MM.1S (cell line): ENCODE data around the gene TOX2.

Experiments used
- DNase-seq: peaks from one replicate; pipeline ENCODE4 v3.0.0-alpha.2; 2015
- H2AFZ ChIP-seq: fragments of 300-600 bp; sonication (generic); 2 replicates; pipeline ENCODE4 v1.6.0; 2016; ENCODE audit warnings: antibody characterized with exemption, low read length
- H3F3A ChIP-seq: fragments of 300-600 bp; sonication (generic); 2 replicates; pipeline ENCODE4 v1.6.1; 2016; ENCODE audit warnings: mild to moderate bottlenecking, antibody characterized with exemption, low read length, moderate library complexity, mixed read lengths; ENCODE audit not compliant: insufficient read depth
- H3K27ac ChIP-seq: fragments of 300-600 bp; sonication (generic); 2 replicates; pipeline ENCODE4 v1.5.1; 2016; ENCODE audit warnings: mild to moderate bottlenecking, low read length
- H3K27me3 ChIP-seq: fragments of 300-600 bp; sonication (generic); replicated peaks from 2 replicates; pipeline ENCODE4 v1.6.0; 2016; ENCODE audit warnings: low read length; ENCODE audit not compliant: insufficient read depth
- H3K36me3 ChIP-seq: fragments of 300-600 bp; sonication (generic); replicated peaks from 2 replicates; pipeline ENCODE4 v1.6.1; 2016; ENCODE audit warnings: mild to moderate bottlenecking, low read length, mixed read lengths; ENCODE audit not compliant: insufficient read depth
- H3K4me1 ChIP-seq: fragments of 300-600 bp; sonication (generic); 2 replicates; pipeline ENCODE4 v1.6.1; 2016; ENCODE audit warnings: low read length, mixed read lengths
- H3K4me2 ChIP-seq: fragments of 300-600 bp; sonication (generic); 2 replicates; pipeline ENCODE4 v1.6.0; 2016; ENCODE audit warnings: low read depth, low read length
- H3K4me3 ChIP-seq: fragments of 300-600 bp; sonication (generic); 2 replicates; pipeline ENCODE4 v1.5.1; 2016; ENCODE audit warnings: low read length, mixed read lengths
- H3K79me2 ChIP-seq: fragments of 300-600 bp; sonication (generic); 2 replicates; pipeline ENCODE4 v1.6.1; 2016; ENCODE audit warnings: mixed run types, low read length, mixed read lengths
- H3K9ac ChIP-seq: fragments of 300-600 bp; sonication (generic); 2 replicates; pipeline ENCODE4 v1.6.1; 2016; ENCODE audit warnings: low read length, mixed read lengths
- H3K9me2 ChIP-seq: fragments of 300-600 bp; sonication (generic); replicated peaks from 2 replicates; pipeline ENCODE4 v1.6.1; 2016; ENCODE audit warnings: mild to moderate bottlenecking, low read length, mixed read lengths; ENCODE audit not compliant: insufficient read depth
- H3K9me3 ChIP-seq: fragments of 300-600 bp; sonication (generic); replicated peaks from 2 replicates; pipeline ENCODE4 v1.6.1; 2016; ENCODE audit warnings: mild to moderate bottlenecking, low read length, mixed read lengths; ENCODE audit not compliant: insufficient read depth
- H4K20me1 ChIP-seq: fragments of 300-600 bp; sonication (generic); 2 replicates; pipeline ENCODE4 v1.6.1; 2016; ENCODE audit warnings: mild to moderate bottlenecking, low read length, moderate library complexity, mixed read lengths; ENCODE audit not compliant: insufficient read depth
- EZH2 ChIP-seq: fragments of 300-600 bp; sonication (generic); optimal IDR thresholded peaks from 2 replicates; pipeline ENCODE3; 2017; ENCODE audit warnings: low read depth, mild to moderate bottlenecking, antibody characterized with exemption, low read length, mixed read lengths
- EZH2phosphoT487 ChIP-seq: fragments of 300-600 bp; sonication (generic); IDR thresholded peaks from 2 replicates; pipeline ENCODE4 v1.6.1; 2018; ENCODE audit warnings: antibody characterized with exemption, low read length
- TF ChIP-seq, protein P1 (sequence below): fragments of 300-600 bp; sonication (generic); IDR thresholded peaks from 2 replicates; pipeline ENCODE4 v1.5.1; 2016; ENCODE audit warnings: antibody characterized with exemption, low read length, mixed read lengths

TOX2 gene

DNA sequence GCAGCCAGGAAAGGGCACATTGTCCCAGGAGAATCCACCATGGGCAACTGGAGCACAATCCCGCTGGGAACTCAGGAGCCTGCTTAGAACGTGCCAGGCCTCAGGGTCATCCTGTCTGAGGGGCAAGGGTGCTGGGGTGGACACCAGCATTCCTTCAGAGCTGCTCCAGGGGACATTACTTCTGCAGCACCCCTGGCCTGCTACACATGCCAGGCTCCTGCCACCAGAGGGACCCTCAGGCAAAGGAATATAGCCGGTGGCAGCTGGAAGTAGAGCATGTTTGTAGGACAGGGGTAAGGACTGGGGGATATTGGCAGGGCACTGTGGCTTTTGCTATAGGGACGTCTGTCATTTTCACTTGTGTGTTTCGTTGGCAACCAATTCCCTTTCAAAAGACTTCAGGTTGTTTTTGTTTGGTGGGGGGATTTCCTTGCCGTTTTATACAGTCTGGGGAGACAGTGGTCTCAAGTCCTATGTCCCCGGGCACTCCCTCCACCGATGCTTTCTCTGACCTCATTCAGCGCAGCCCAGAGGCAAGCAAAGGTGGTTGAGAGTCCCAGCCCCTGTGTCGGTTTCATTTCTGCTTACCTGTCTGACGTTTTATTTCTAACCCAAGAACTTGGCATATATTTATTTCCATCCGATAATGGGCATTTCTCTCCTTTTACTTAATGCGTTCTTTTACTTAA, 141.5 kb downstream of the TOX2 start:
- Histone ChIP-seq H3K9ac (peak overlapping the region; percentile 35; the same call in 1 of the 2 replicates), H3F3A (no peaks in the 10 kb centered on the region), H3K9me2 (no peaks in the 10 kb centered on the region), H3K27ac (peak overlapping the region; percentile 49; the same call in 1 of the 2 replicates), H3K9me3 (no peaks in the 10 kb centered on the region), H3K79me2 (no peaks in the 10 kb centered on the region), H3K36me3 (0 out of 2 replicates have a peak, but pooled peaks cover 3% of the 10 kb centered on the region), H3K4me2 (peak overlapping the region; percentile 10), H2AFZ (no peak overlapping the region), H3K4me3 (no peak overlapping the region), H3K27me3 (no peaks in the 10 kb centered on the region), H3K4me1 (0 out of 2 replicates have a peak, but pooled peaks cover 9% of the 10 kb centered on the region), H4K20me1 (no peaks in the 10 kb centered on the region)
- peak; percentile 56 for DNase-seq
- TF ChIP-seq, protein P1, sequence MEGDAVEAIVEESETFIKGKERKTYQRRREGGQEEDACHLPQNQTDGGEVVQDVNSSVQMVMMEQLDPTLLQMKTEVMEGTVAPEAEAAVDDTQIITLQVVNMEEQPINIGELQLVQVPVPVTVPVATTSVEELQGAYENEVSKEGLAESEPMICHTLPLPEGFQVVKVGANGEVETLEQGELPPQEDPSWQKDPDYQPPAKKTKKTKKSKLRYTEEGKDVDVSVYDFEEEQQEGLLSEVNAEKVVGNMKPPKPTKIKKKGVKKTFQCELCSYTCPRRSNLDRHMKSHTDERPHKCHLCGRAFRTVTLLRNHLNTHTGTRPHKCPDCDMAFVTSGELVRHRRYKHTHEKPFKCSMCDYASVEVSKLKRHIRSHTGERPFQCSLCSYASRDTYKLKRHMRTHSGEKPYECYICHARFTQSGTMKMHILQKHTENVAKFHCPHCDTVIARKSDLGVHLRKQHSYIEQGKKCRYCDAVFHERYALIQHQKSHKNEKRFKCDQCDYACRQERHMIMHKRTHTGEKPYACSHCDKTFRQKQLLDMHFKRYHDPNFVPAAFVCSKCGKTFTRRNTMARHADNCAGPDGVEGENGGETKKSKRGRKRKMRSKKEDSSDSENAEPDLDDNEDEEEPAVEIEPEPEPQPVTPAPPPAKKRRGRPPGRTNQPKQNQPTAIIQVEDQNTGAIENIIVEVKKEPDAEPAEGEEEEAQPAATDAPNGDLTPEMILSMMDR: peak; percentile 62
- no peak for TF ChIP-seq EZH2
- TF ChIP-seq EZH2phosphoT487: no peak

DNA sequence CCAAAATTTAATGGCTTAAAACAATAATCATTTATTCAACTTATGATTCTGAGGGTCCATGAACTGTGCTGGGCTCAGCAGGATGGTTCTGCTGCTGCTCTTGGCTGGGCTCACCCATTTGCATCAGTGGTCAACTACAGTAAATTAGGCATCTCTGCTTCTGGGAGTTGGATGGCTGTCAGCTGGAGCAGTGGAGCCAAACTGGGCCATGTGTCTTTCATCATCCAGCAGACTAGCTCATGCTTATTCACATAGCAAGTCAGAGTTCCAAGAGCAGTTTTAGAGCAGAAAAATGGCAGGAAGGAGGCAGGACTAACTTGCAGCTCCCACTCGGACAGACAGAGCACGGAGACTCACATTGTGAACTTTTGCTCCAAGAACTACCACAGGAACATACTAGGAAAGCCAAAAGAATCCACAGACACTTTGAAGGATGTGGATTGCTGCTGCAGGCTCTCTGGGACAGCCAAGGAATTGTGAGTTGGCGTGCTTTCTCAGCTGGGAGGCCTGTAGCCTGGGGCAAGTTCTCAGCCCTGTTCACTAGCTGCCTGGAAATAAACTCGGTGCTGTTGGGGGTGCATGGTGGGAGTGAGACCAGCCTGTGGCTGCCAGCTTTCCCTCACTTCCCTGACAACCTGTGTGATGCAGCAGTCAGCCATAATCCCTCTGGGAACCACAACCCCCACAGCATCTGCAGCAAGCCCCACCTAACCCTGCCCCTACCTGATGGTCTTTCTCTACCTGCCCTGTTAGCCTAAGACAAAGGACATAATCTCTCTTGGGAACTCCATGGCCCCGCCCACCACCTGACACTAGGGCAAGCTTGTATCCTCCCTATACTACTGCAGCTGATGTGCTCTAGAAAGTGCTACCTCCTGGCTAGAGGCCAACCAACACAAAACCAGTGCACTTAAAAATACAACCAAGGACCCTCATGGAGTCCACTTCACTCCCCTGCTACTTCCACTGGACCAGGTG, 143.3 kb downstream of the TOX2 start:
- no peaks in the 10 kb centered on the region for H3K27me3 ChIP-seq
- no peaks in the 10 kb centered on the region for H3K79me2 ChIP-seq
- no peak for DNase-seq
- H3K4me2 ChIP-seq: no peak overlapping the region
- H3K9ac ChIP-seq: no peak overlapping the region
- no peak overlapping the region for H2AFZ ChIP-seq
- no peaks in the 10 kb centered on the region for H3F3A ChIP-seq
- H3K4me3 ChIP-seq: no peak overlapping the region
- H3K9me3 ChIP-seq: no peaks in the 10 kb centered on the region
- no peak overlapping the region for H3K27ac ChIP-seq
- H3K9me2 ChIP-seq: no peaks in the 10 kb centered on the region
- 0 out of 2 replicates have a peak, but pooled peaks cover 9% of the 10 kb centered on the region for H3K4me1 ChIP-seq
- TF ChIP-seq EZH2phosphoT487: no peak
- TF ChIP-seq EZH2: no peak
- TF ChIP-seq, protein P1: no peak
- no peaks in the 10 kb centered on the region for H4K20me1 ChIP-seq
- 0 out of 2 replicates have a peak, but pooled peaks cover 3% of the 10 kb centered on the region for H3K36me3 ChIP-seq

DNA sequence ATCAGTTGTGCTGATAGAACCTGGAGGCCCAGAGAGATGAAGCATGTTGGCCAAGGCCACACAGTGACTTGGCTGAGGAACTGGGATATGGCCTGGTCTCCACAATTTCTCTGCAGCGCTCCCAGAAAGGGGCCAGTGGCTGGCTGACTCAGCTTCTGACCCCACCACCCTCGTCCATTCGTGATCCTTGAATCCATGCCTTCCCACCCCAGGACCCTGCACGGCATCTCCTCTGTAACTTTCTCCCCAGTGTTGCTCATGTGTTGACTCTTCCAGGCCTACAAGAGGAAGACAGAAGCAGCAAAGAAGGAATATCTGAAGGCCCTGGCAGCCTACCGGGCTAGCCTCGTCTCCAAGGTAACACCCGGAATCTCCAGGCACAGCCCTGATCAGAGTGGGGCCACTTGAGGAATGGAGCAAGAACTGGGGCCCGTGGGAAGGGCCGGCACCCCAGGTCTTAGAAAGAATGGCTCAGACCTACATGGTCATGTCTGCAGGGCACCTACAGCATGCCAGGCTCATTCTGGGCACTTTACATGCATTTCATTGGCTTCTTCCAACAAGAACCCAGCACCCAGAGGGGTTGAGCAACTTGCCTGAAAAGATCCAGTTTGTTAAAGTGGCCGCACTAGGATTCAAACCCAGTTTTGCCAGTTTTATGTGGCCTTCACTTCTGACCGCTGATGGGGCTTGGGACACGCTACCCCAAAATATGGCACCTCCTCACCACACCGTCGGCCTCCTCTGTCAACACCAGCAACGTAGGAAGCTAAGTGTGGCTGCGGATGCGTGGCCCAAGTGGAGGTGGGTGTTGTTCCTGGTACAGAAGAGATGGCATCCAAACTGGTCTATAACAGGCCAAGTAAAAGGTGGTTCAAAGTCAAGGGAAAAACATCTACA, 150.1 kb downstream of the TOX2 start:
- H3K9ac ChIP-seq: no peak overlapping the region
- no peak overlapping the region for H2AFZ ChIP-seq
- TF ChIP-seq EZH2 (no peak), EZH2phosphoT487 (no peak)
- TF ChIP-seq, protein P1: no peak
- H3K9me3 ChIP-seq: no peaks in the 10 kb centered on the region
- H3K27ac ChIP-seq: no peak overlapping the region
- no peaks in the 10 kb centered on the region for H4K20me1 ChIP-seq
- H3K27me3 ChIP-seq: no peaks in the 10 kb centered on the region
- DNase-seq: no peak
- 0 out of 2 replicates have a peak, but pooled peaks cover 3% of the 10 kb centered on the region for H3K79me2 ChIP-seq
- H3K4me1 ChIP-seq: peaks cover 23% of the 10 kb centered on the region
- H3F3A ChIP-seq: peaks cover 23% of the 10 kb centered on the region
- H3K9me2 ChIP-seq: no peaks in the 10 kb centered on the region
- H3K4me2 ChIP-seq: no peak overlapping the region
- H3K4me3 ChIP-seq: no peak overlapping the region
- no peaks in the 10 kb centered on the region for H3K36me3 ChIP-seq
